ENCODE measurements around the gene KDELR3.

The KDELR3 gene

DNA sequence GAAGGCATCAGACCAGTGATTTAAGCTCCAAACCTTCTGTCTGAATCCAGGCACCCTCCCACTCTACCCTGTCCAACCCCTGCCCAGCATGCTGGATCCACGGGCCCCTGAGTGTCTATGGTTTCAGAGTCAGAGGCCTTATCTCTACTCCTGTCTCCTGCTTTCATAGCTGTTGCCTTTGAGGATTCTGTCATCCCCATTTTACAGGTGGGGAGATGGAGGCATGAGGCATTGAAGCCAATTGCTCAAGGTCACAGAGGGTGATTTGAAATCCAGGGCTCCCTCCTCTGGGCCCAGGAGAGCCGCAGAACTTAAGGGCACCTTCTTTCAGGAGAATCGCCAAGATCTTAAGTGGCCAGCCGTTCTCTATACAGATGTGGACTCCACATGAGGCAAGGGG, 16.0 kb upstream of the KDELR3 start:
- Histone ChIP-seq H3K27me3 (replicated peaks; ENCODE audit: control insufficient read depth, insufficient read depth, low read length) (peaks cover 2% of the 10 kb centered on the region; the same call in 1 of the 2 replicates), H3K4me3 (replicated peaks; ENCODE audit: low read depth, low read length) (no peak overlapping the region), H3K36me3 (ENCODE audit: control insufficient read depth, insufficient read depth, low read length) (no peaks in the 10 kb centered on the region)
- TF ChIP-seq, protein P1, sequence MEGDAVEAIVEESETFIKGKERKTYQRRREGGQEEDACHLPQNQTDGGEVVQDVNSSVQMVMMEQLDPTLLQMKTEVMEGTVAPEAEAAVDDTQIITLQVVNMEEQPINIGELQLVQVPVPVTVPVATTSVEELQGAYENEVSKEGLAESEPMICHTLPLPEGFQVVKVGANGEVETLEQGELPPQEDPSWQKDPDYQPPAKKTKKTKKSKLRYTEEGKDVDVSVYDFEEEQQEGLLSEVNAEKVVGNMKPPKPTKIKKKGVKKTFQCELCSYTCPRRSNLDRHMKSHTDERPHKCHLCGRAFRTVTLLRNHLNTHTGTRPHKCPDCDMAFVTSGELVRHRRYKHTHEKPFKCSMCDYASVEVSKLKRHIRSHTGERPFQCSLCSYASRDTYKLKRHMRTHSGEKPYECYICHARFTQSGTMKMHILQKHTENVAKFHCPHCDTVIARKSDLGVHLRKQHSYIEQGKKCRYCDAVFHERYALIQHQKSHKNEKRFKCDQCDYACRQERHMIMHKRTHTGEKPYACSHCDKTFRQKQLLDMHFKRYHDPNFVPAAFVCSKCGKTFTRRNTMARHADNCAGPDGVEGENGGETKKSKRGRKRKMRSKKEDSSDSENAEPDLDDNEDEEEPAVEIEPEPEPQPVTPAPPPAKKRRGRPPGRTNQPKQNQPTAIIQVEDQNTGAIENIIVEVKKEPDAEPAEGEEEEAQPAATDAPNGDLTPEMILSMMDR (IDR thresholded peaks at IDR 0.05; ENCODE audit: insufficient read depth, low read length, poor library complexity, severe bottlenecking) = no peak
- DNase-seq (ENCODE audit: extremely low read depth, insufficient read length) = no peak

DNA sequence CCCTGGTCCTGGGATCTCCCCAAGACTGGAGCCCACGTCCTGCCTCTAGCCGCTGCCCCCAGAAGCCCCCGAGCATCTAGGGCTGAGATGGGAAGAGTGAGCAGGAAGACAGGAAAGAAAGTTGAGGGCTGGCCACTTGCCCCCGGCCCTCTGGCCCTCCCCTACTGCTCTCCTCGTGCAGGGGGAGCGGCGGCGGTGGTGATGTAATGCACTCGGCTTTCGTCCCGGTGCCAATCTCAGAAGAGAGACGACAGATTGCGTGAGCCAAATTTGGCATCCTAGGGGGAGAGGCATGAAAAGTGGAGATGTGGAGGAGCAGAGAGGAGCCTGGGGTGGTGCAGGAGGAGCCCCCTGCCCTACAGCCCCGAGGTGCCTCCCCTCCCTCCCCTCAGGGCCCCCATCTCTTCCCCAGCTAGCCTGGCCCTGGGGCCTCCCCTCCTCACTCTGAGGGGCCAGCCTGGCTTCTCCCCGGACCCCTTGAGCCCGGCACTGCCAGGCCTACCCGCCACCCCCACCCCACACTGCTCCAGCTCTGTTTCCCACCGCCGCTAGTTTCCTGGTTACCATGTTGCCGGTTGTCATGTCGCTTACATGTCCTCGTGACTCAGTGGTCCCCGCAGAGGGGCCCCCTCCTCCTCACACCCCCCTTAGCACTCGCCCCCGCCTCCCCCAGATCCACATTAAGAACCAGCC, 15.4 kb upstream of the KDELR3 start:
- TF ChIP-seq, protein P1 (IDR thresholded peaks at IDR 0.05; ENCODE audit: insufficient read depth, low read length, poor library complexity, severe bottlenecking) = no peak
- H3K27me3 ChIP-seq (replicated peaks; ENCODE audit: control insufficient read depth, insufficient read depth, low read length) = peaks cover 3% of the 10 kb centered on the region

DNA sequence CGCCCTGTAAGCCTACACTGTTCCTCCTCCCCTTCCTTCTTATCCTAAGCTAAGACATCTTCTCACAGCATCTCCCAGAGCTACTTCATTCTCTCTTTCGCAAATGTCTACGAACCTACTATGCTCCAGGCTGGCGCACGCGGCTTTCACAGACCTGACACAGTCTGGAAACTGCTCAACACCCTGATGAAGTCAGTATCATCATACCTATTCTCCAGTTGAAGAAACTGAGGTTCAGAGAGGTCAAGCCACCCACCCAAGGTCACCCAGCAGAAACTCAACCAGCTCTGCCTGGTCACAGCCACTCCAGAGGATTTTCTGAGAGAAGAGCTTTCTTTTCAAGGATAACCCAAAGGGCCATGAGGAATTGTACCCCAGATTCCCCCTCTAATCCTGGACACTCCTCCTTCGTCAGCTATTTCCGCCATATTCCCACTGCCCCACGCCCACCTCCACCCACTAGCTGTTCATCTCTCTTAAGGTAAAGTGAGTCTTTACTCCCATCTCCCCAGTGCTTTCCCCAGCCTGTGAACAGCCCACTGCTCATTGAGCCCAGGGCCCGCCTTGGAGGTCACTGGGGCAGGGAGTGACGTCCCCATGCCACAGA, 14.7 kb upstream of the KDELR3 start:
- peaks cover 4% of the 10 kb centered on the region for H3K27me3 ChIP-seq (replicated peaks; ENCODE audit: control insufficient read depth, insufficient read depth, low read length)
- TF ChIP-seq, protein P1 (IDR thresholded peaks at IDR 0.05; ENCODE audit: insufficient read depth, low read length, poor library complexity, severe bottlenecking) = no peak
- DNase-seq (ENCODE audit: extremely low read depth, insufficient read length) = no peak
- no peaks in the 10 kb centered on the region for H3K36me3 ChIP-seq (ENCODE audit: control insufficient read depth, insufficient read depth, low read length)
- H3K4me3 ChIP-seq (replicated peaks; ENCODE audit: low read depth, low read length) = no peak overlapping the region

More for the DNA sequence above, 15.4 kb upstream of the KDELR3 start:
- DNase-seq (ENCODE audit: extremely low read depth, insufficient read length) = no peak
- Histone ChIP-seq H3K4me3 (replicated peaks; ENCODE audit: low read depth, low read length) (no peak overlapping the region), H3K36me3 (ENCODE audit: control insufficient read depth, insufficient read depth, low read length) (no peaks in the 10 kb centered on the region)

DNA sequence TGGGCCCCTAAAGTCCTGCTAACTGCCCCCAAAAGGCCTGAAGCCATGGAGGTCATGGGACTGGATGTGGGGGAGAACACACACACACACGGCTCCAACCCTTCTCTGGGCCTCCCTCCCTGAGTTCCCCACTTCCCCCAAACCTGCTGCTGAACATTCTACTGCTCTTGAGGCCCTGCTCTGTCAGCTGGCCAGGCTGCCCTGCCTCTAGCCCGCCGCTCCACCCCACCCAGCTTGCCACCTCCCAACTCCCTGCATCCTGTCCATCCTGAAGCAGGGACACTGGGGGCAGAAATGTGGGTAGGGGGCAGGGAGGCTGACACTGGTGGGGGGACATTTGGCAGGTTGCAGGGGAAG, 13.9 kb upstream of the KDELR3 start:
- TF ChIP-seq, protein P1 (IDR thresholded peaks at IDR 0.05; ENCODE audit: insufficient read depth, low read length, poor library complexity, severe bottlenecking) = no peak
- no peak for DNase-seq (ENCODE audit: extremely low read depth, insufficient read length)
- Histone ChIP-seq H3K27me3 (replicated peaks; ENCODE audit: control insufficient read depth, insufficient read depth, low read length) (peaks cover 4% of the 10 kb centered on the region), H3K4me3 (replicated peaks; ENCODE audit: low read depth, low read length) (no peak overlapping the region), H3K36me3 (ENCODE audit: control insufficient read depth, insufficient read depth, low read length) (no peaks in the 10 kb centered on the region)

DNA sequence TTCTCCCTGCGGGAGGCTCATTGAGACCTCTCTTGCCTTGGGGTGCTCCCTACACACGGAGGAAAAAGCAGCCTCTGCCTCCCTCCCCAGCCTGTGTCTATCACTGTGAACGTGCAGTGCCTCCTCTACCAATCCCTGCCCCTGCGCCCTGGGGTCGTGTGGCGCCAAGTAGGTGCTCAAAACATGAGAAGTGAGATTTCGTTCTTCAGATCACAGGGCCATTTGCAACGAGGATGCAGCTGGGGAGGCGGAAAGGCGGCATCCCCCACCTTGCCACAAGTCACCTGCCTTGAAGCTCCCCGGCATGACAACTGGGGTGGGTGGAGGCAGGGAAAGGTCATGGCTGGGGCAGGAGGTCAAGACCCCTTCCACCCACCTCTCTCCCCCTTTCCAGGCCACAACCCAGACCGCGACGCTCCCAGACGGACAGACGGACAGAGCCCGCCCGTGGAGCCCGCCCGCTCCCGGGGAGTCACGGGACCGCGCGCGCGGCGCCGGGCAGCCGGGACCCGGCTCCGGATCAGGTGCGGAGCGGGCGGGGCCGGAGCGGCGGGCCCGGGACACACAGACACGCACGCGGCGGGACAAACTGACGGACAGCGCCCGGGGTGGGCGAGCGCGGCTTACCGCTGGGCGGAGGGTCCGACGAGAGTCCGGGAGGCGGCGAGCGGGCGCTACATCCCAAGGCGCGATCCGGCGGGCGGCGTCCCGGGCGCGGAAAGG, 13.4 kb upstream of the KDELR3 start:
- TF ChIP-seq, protein P1 (IDR thresholded peaks at IDR 0.05; ENCODE audit: insufficient read depth, low read length, poor library complexity, severe bottlenecking) = no peak
- peaks cover 4% of the 10 kb centered on the region for H3K27me3 ChIP-seq (replicated peaks; ENCODE audit: control insufficient read depth, insufficient read depth, low read length)
- peak overlapping the region; percentile 20 for H3K4me3 ChIP-seq (replicated peaks; ENCODE audit: low read depth, low read length)

More for the DNA sequence above, 13.4 kb upstream of the KDELR3 start:
- DNase-seq (ENCODE audit: extremely low read depth, insufficient read length) = peak; percentile 35
- H3K36me3 ChIP-seq (ENCODE audit: control insufficient read depth, insufficient read depth, low read length) = no peaks in the 10 kb centered on the region
